Natural killer cell (primary cell): ENCODE results near the gene IFT74. TPM values are rescaled to one million over a fixed set of nuclear protein-coding genes. Genes with fewer than 3 reads are reported as not detected.
A peak's percentile ranks its signal among the peaks of the same experiment; 100 is the strongest.

Experiments
- ATAC-seq, 3 donors: fragments of 150-1000 bp in 2 of 3; fragments of 200-7000 bp in 1 of 3; cut with Tn5 transposase; 1 replicate in 1 of 3; 2 replicates in 2 of 3; pipeline ENCODE4 v1.10.0; 2021; ENCODE audit warnings: mild to moderate bottlenecking in 2 of 3, moderate library complexity in 2 of 3
- DNase-seq, 2 donors: peaks; one replicate each; pipeline versions ENCODE4 v3.0.0 to v3.0.0-alpha.2; 2013 to 2021; ENCODE audit warnings: mixed read lengths in 1 of 2
- H3K27ac ChIP-seq: one replicate; pipeline ENCODE4 v1.5.1; 2013; ENCODE audit warnings: mild to moderate bottlenecking, low read length
- H3K27me3 ChIP-seq: one replicate; pipeline ENCODE4 v1.6.1; 2013; ENCODE audit warnings: low read length; ENCODE audit not compliant: control insufficient read depth, insufficient read depth
- H3K36me3 ChIP-seq: one replicate; pipeline ENCODE4 v1.6.1; 2013; ENCODE audit warnings: low read length; ENCODE audit not compliant: control insufficient read depth, insufficient read depth
- H3K4me1 ChIP-seq: one replicate; pipeline ENCODE4 v1.6.1; 2013; ENCODE audit warnings: low read length; ENCODE audit not compliant: control insufficient read depth, insufficient read depth
- H3K4me3 ChIP-seq: one replicate; pipeline ENCODE4 v1.5.1; 2013; ENCODE audit warnings: low read length
- H3K9me3 ChIP-seq: one replicate; pipeline ENCODE4 v1.6.1; 2013; ENCODE audit warnings: low read length; ENCODE audit not compliant: control insufficient read depth, insufficient read depth
- H3K27ac Mint-ChIP-seq, 2 donors: one replicate each; pipeline ENCODE4 v1.8.0; 2022; ENCODE audit warnings: mild to moderate bottlenecking in 2 of 2, mixed read lengths in 2 of 2, moderate library complexity in 1 of 2
- H3K27me3 Mint-ChIP-seq, 2 donors: one replicate each; pipeline ENCODE4 v1.8.0; 2022; ENCODE audit warnings: low read depth in 2 of 2, mixed read lengths in 2 of 2
- H3K36me3 Mint-ChIP-seq: one replicate; pipeline ENCODE4 v1.8.0; 2022; ENCODE audit warnings: mixed read lengths
- H3K4me1 Mint-ChIP-seq, 2 donors: one replicate each; pipeline ENCODE4 v1.8.0; 2022; ENCODE audit warnings: mixed read lengths in 2 of 2
- H3K4me3 Mint-ChIP-seq: one replicate; pipeline ENCODE4 v1.8.0; 2022; ENCODE audit warnings: mild to moderate bottlenecking, moderate library complexity, mixed read lengths
- H3K9me3 Mint-ChIP-seq, 2 donors: one replicate each; pipeline ENCODE4 v1.8.0; 2022; ENCODE audit warnings: mixed read lengths in 2 of 2
- CTCF ChIP-seq: fragments of 200-600 bp; IDR thresholded peaks from one replicate; pipeline ENCODE4 v1.8.0; 2022; ENCODE audit warnings: antibody characterized with exemption
- WGBS: methylation state at CpG from one replicate; pipeline ENCODE4 v1.1.7; 2013; ENCODE audit warnings: missing lambda C conversion rate; ENCODE audit not compliant: insufficient coverage; 5-methylcytosine and 5-hydroxymethylcytosine counted together
- intact Hi-C: fragments of 100-400 bp; cut with micrococcal nuclease; formaldehyde crosslinking; loops from one replicate; pipeline ENCODE4 v1.14.2; 2022
- total RNA-seq, 4 donors: library from RNA; stranded (reverse); fragments of 120-200 nt in 1 of 4; gene quantifications; one replicate each; pipeline versions ENCODE4 v1.2.3 to v1.2.4, GENCODE V29; 2013 to 2022

Gene IFT74
- total RNA-seq, 3 donors from 2014 or later (not counting 1 experiment from before 2014, with no cell fraction given) = 6.0 to 8.7 (median 7.0) TPM

GRCh38 chr9:26973989-26974388 lies 17.8 kb downstream of the IFT74 start:
- Mint-ChIP-seq H3K9me3 (no peaks in the 10 kb centered on the region), H3K4me3 (no peak overlapping the region), H3K4me1 (no peaks in the 10 kb centered on the region), H3K27ac (no peak overlapping the region), H3K36me3 (no peaks in the 10 kb centered on the region), H3K27me3 (no peaks in the 10 kb centered on the region)
- Histone ChIP-seq H3K4me3 (no peak overlapping the region), H3K9me3 (no peaks in the 10 kb centered on the region), H3K36me3 (no peaks in the 10 kb centered on the region), H3K27ac (no peak overlapping the region), H3K27me3 (no peaks in the 10 kb centered on the region), H3K4me1 (no peaks in the 10 kb centered on the region)
- TF ChIP-seq CTCF = no peak
- DNase-seq = no peak
- no peak for ATAC-seq
- intact Hi-C loops = loop anchor here (2.0 kb wide), 1 partner anchor 229 kb away; no protein-coding TSS in a partner anchor
- 77% methylated on average over 5 of the region's 5 CpGs for WGBS

- 81% methylated on average over 4 of the region's 4 CpGs for whole genome bisulfite sequencing
- no peaks in the 10 kb centered on the region for H3K4me1 ChIP-seq
- Mint-ChIP-seq H3K9me3 (no peaks in the 10 kb centered on the region), H3K4me3 (no peak overlapping the region), H3K36me3 (no peaks in the 10 kb centered on the region), H3K4me1 (no peaks in the 10 kb centered on the region), H3K27me3 (no peaks in the 10 kb centered on the region), H3K27ac (no peak overlapping the region)
- TF ChIP-seq CTCF = no peak
- no peaks in the 10 kb centered on the region for H3K36me3 ChIP-seq
- no peak overlapping the region for H3K4me3 ChIP-seq
- H3K27ac ChIP-seq = no peak overlapping the region
- DNase-seq = no peak
- ATAC-seq = no peak
- H3K9me3 ChIP-seq = no peaks in the 10 kb centered on the region
- intact Hi-C loops = loop anchor here (2.0 kb wide), 1 partner anchor 230 kb away; no protein-coding TSS in a partner anchor
- no peaks in the 10 kb centered on the region for H3K27me3 ChIP-seq
Observed at GRCh38 chr9:26974927-26975326, 18.7 kb downstream of the IFT74 start.

GRCh38 chr9:26975728-26976707 lies 19.8 kb downstream of the IFT74 start:
- Histone ChIP-seq H3K27me3 (no peaks in the 10 kb centered on the region), H3K27ac (no peak overlapping the region), H3K9me3 (no peaks in the 10 kb centered on the region), H3K4me1 (no peaks in the 10 kb centered on the region), H3K4me3 (no peak overlapping the region), H3K36me3 (no peaks in the 10 kb centered on the region)
- intact Hi-C loops = loop anchor here (2.0 kb wide), 1 partner anchor 231 kb away; no protein-coding TSS in a partner anchor
- no peak overlapping the region for H3K27ac Mint-ChIP-seq
- no peaks in the 10 kb centered on the region for H3K4me1 Mint-ChIP-seq
- WGBS = 92% methylated on average over 18 of the region's 18 CpGs
- no peak for ATAC-seq
- no peak overlapping the region for H3K4me3 Mint-ChIP-seq
- H3K36me3 Mint-ChIP-seq = no peaks in the 10 kb centered on the region
- TF ChIP-seq CTCF = no peak
- peak in 1 of 2 donors; percentile 43 for DNase-seq
- H3K9me3 Mint-ChIP-seq = no peaks in the 10 kb centered on the region
- H3K27me3 Mint-ChIP-seq = no peaks in the 10 kb centered on the region
